GM11168 (cell line): ENCODE results near the gene PARD3.

Experiments
- in situ Hi-C: fragments of 300-500 bp; cut with MboI; formaldehyde crosslinking; loops from one replicate; pipeline ENCODE4 v1.12.0; 2022; ENCODE audit warnings: low sequenced_read_pairs; ENCODE audit not compliant: unreplicated experiment

The PARD3 gene

DNA sequence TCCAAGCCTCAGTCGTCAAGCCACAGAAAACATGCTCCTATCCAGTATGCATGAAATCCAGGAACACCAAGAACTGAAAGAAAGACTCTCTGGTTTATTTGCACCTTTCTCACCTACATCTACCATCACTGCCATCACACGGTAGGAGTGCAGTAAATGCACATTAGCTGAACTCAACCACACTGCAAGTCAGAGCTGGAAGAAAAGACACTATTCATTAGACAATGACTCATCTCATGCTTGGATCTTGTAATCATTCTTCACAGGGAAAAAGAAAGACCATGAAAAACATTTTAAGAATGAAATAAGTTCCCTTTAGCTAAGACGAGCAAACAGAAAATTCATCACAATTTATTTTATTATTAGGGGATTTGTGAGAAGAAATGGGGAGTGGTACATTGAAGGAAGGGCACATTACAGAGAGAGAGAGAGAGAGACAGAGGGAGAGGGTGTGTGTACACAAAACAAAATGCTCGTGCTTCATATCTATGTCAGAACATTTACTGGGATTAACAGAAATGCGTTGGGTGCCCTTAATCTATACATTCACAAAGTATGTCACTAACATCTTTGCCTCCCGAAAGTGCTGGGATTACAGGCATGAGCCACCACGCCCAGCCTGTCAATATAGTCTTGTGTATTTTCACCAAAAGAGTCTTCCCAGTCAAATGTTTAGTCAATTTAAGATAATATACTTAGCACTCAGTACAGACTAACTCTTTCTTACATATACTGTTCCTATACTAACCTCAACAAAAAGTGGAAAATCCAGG, 324.9 kb downstream of the PARD3 start:
- in situ Hi-C loops, result no loop called here

DNA sequence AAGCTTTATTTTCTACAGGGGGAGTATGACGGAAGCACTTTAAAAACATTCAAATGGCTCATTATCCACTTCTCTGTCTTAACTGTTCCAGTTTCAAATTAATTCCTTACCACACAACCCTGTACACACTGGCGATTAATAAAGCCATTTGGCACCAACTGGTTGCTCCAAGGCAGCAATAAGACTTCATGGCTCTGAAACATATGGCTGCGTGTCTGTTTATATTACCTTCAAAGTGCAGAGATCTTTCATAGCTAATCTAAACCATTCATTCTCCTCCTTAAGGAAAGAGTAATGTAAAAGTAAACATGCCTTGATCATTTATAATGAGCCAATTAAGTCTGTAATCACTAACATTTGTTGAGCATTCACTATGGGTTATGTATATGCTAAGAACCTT, 325.7 kb downstream of the PARD3 start:
- in situ Hi-C loops, result no loop called here

DNA sequence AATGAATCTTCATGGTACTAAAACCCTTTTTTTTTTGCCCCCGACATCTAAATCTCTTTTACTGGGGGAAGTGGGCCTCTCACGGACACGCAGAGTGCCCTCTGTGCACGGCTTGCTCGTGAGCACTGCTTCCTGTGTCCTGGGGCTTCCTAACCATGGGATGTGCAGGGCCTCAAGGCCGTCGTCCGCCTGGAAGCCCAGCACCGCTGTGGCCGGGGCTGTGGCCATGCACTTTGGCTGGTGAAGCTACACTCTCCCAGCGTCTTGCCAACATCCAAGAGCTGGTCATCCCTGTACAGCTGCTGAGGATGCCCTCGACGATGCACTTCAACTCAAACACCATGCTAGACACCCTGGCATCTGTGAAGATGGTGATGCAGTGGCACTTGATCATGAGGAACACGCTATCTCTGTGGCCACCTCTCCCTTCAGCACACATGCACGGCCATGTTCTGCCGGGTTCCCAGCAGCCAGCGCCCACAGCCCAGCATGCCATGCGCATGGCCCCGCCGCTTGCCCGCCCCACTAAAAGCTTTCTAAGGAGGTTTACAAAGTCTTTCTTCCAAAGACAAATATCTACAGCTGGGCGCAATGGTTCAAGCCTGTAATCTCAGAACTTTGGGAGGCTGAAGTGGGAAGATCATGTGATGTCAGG, 326.5 kb downstream of the PARD3 start:
- in situ Hi-C loops, result no loop called here

DNA sequence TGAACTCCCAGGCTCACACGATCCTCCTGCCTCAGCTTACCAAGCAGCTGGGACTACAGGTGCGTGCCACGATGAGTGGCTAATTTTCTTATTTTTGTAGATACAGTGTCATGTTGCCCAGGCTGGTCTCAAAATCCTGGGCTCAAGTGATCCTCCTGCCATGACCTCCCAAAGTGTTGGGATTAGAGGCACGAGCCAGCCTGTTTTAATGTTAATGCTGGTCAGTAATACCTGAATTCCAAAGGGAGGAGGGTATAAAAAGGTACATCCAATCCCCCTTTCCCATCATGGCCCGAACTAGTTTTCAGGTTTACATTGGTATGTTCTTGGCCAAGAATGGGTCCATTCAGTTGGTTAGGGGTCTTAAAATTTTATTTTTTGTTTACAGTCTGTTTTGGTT, 329.1 kb downstream of the PARD3 start:
- in situ Hi-C loops, result no loop called here

DNA sequence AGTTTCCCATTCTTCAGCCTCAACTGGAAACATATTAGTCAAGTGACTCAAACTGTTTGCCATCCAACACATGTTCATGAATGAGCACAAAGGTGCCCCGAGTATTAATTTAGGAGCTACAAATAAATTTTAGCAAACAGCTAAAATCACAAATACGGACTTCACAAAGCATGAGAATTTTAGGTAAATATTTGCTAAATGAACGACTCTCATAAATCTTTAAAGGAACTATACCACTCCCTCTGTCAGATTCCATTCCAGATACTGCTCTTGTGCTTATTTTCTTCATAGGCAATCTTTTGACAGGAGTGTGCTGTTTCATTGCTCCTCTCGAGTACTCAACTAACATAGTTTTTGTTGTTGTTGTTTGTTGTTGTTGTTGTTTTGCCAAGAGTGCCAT, 330.9 kb downstream of the PARD3 start:
- in situ Hi-C loops, result no loop called here

DNA sequence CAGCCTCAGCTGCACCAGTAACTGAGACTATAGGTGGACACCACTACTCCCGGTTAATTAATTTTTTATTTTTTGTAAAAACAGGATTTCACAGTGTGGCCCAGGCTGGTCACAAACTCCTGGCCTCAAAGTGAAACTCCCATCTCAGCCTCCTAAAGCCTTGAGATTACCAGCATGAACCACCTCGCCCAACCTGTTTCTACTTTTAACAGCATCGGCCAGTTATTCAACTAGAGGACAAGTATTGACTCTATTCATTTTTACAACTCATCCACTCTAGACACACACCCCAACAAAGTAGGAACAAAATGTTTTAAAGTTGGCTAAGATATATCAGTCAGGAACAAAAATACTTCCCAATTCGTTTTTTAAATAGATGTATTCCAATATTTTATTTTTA, 334.8 kb downstream of the PARD3 start:
- in situ Hi-C loops, result no loop called here

DNA sequence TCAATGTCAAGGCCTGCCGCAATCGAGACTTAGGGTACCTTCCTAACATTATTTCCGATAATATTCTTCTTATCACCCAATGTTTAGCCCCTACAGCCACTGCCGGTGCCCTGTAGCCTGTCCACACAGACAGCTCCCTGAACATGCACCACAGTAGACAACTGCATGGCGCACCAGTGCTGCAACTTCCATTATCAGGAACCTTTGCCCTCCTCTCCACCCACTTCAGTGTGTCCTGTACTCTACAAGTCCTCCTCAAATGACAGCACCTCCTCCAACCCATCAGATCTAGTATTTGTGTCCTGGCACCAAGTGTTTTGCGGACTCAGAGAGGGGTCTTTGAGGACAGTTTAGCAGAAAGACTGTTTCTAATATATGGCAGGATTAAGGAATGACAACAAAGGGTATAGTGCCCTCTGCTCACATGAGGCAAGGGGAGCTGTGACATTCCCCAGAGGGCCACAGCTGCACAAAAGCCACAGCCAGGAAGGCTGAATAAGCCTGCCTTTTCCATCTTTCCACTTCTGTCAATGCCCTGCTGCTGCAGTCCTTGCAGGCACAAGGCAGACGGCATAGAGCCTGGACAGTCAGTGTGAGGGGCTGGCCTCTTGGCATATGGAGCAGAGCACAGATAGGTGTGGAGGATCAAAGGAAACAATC, 335.4 kb downstream of the PARD3 start:
- in situ Hi-C loops, result no loop called here

DNA sequence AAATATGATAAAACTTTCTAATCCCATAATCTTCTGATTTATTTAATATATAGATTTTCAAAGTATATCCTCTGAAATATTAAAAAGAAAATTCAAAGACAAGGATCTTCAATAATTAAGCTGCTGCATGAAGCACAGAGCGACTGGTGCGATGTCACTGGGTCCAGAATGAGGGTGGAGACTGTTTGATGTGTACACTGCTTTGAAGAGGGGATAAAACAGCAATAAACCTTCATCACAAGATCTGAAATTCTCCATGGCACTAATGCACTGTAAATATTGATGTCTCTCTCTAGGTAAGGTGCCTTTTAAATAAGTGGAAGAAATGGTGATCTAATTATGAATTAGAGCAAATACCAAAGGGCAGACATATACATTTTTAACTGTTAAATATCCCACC, 337.8 kb downstream of the PARD3 start:
- in situ Hi-C loops, result no loop called here

DNA sequence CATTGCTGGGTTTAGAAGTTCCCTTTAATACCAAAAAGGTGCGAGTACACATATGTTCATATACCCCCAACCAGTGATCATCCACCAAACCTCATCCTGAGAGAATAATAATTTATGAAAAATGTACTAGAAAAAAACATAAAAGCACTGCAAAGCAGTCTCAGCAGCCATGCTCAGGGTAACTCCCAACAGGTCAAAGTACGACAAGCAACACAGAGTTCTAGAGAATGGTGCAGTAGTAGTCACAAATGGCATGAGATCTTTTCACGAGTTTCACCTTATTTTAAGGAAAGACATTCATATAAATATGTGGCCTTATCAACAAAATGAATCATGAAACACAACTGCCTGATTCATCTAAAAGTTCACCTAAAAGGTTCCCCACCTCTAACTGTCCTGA, 338.5 kb downstream of the PARD3 start:
- in situ Hi-C loops, result no loop called here

DNA sequence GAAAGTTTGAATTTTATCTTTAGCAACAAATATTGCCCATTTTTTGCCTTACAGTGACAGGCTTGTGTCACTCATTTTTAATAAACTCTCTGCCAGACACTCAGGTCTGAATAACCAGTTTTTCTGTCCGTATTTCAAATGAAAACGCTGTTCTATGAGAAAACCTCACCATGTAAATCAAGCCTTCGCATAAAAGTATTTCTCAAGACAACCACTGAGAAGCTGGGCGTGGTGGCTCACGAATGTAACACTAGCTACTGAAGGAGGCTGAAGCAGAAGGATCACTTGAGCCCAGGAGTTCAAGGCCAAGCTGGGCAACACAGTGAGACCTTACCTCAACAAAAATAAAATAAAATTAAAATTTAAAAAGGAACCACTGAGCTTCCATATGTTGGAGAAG, 339.3 kb downstream of the PARD3 start:
- in situ Hi-C loops, result no loop called here

DNA sequence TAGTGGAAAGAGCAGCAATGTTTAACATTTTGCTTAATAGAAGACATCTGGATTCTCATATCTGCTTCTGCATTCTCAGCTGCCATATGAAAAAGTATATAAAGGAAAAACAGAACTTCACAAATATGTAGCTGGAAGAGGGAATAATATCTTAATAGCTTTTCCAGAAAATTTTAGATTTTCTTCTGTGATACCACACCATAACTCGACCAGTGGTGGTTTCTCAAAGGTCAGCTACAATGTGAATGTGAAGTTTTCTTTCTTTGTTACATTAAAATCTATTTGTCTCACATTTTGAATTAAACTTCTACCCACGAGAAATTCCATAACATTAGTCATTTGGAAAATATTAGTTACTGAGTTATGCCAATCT, 339.8 kb downstream of the PARD3 start:
- in situ Hi-C loops, result no loop called here

DNA sequence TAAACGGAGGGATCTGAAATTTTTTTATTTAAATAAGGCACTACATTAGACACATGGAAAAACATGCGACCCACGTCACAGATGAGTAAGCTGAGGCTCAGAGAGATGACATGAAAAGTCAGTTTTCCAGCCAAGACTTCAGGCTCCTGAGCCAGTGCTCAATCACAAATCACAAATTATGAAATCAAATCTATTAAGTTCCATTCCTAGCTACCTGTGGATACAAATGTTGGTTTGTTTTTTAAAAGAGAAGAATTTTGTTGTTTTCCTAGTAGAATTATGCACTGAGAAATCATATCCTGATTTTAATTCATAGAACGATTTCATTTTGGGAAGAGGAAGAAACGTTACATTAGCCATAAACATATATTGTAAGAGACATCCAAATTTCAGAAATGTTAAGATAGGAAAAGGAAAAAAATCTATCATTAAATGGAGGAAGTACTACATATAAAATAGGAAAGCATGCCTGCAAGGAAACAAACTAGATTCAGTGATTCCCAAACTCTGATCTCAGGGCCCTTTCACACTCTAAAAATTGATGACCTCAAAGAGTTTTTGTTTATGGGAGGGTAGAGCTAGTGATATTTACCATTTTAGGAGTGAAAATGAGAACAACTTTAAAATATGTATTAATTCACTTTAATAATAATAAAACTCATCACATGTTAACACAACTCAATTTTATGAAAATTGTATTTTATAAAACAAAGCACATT, 340.4 kb downstream of the PARD3 start:
- in situ Hi-C loops, result no loop called here

DNA sequence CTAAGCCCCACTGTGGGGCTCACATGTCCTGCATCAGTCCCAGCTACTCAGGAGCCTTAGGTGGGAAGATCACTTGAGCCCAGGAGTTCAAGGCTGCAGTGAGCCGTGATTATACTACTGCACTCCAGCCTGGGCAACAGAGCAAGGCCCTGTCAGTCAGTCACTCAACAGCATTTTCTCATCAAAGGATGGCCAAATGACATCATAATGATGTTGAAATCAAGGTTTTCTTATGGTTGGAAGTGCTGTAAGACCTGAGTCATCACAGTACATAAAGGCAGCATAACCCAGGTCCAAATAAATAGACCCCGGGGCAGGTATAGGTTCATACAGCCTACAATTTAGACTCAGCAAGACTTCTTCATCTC, 341.1 kb downstream of the PARD3 start:
- in situ Hi-C loops, result no loop called here

DNA sequence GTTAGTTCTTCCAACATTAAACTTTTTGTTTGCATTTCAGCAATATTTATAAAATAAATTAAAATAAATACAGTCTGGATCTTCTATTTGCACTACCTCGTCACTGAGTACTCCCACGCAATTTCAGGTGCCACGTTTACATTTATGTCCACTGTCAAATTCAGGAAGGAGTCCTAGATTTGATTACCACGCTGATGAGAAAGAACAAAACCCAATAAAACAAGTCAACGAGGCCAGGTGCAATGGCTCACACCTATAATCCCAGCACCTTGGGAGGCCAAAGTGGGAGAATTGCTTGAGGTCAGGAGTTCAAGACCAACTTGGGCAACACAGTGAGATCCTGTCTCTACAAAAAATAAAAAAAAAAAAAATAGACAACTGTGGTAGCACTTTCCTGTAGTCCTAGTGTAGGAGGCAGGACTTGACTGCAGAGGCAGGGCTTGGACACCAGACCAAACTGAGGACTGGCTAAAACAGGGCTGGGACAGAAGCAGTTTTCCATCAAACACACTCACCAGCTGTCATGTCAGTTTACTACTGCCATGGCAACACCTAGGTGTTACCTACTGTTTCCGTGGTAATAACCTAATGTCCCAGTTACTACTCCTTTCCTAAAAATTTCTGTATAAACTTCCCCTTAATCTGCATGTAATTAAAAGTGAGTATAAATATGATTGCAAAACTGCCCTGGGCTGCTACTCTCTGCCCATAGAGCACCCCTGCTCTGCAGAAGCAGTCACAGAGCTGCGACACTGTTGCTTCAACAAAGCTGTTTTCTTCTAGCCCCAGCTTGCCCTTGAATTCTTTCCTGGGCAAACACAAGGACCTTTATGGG, 341.7 kb downstream of the PARD3 start:
- in situ Hi-C loops, result no loop called here

DNA sequence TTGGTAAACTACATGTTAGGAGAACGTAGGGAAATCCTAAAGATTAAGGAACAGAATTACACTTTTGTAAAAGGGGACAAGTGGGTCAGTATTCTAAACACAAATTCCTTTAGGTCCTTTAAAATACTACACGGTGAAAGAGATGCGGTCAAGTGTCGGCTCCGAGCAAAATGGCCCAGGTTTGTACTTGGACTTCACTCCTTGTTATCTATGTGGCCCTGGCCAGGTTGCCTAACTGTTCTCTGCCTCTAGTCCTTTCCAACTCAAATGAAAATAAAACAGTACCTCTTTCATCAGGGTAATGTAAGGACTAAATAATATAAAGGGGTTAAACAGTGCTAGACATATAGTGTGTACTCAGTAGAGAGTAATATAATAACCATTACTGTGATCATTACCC, 344.8 kb downstream of the PARD3 start:
- in situ Hi-C loops, result no loop called here

DNA sequence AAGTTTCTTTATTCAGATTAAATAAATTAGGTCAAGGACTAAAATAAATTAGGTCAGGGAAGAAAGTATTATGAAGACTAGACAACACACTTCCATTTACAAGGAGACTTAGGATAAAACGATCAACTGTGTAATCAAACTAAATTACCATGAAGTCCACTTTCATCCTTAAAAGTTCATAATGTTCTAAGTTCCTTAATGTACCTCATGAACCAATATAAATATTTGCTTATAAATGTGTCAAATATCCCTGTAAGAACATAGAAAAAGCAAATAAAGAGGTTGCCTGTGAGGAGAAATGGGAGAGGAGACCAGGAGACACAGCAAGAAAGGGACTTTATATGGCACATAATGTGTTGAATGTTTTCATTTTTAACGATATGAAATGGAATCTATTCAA, 345.6 kb downstream of the PARD3 start:
- in situ Hi-C loops, result no loop called here

DNA sequence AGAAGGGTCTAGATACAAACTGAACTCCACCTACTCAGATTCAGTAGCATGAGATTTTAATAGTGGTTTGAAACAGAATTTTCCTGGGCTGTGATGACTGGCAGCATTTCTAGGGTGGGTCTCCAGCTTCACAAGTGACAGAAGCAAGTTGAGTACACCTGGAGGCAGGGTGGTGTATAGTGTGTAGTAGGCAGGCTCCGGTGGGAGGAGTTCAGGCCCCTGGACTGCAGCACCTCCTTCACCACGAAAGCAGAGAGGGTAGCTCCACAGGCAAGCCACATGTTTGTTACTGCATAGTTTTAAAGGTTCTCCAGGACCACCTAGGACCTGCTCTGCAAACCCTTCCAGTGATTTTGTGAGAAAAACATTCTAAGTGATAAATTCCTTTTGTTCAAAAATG, 347.2 kb downstream of the PARD3 start:
- in situ Hi-C loops, result no loop called here

DNA sequence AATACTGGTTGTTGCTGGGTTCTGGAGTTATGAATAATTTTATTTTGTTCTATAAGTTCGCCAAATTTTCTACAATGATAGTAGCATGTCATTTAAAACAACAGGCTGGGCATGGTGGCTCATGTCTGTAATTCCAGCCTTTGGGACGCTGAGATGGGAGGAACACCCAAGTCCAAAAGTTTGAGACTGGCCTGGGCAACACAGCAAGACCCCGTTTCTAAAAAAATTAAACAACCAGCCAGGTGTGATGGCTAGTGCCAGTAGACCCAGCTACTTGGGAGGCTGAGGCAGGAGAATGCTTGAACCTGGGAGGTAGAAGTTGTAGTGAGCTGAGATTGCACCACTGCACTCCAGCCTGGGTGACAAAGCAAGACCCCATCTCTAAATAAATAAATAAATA, 347.7 kb downstream of the PARD3 start:
- in situ Hi-C loops, result no loop called here

DNA sequence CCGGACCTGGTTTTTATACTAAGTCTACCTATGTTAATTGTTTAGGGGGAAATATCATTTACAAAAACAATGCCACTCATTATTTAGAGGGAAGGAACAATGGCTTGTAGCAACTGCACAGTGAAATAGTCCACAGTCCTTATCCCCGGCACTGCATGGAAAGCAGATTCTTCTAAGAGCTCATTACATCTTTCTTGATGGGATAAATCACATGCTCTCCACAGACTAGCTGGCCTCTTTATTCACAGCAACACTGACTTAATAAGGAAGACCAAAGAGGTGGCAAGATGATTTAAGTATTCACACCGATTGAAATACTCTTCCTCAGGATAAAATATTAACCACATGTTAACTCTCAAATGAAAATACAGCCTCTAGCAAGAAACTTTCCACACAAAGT, 349.4 kb downstream of the PARD3 start:
- in situ Hi-C loops, result no loop called here

DNA sequence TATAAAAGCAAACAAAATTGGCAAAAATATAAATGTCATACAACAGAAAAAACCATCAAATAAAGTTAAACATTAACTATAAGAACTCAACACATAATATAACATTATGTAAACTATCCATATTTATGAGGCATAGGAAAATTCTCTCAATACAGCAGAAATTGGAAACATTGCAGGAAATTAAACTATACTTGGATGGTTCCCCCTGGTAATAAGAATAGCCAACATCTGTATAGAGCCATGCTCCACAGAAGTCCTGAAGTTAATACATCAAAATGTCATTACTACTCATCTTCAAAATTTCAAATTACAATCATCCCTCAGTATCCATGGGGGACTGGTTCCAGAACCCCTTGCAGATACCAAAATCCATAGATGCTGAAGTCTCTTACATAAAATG, 350.5 kb downstream of the PARD3 start:
- in situ Hi-C loops, result no loop called here
